ENCODE measurements around the gene CKB. TPM values are rescaled to one million over a fixed set of nuclear protein-coding genes. Genes with fewer than 3 reads are reported as not detected.

The CKB gene
- total RNA-seq, 1 donor from 2014 or later: 64.7 TPM

DNA sequence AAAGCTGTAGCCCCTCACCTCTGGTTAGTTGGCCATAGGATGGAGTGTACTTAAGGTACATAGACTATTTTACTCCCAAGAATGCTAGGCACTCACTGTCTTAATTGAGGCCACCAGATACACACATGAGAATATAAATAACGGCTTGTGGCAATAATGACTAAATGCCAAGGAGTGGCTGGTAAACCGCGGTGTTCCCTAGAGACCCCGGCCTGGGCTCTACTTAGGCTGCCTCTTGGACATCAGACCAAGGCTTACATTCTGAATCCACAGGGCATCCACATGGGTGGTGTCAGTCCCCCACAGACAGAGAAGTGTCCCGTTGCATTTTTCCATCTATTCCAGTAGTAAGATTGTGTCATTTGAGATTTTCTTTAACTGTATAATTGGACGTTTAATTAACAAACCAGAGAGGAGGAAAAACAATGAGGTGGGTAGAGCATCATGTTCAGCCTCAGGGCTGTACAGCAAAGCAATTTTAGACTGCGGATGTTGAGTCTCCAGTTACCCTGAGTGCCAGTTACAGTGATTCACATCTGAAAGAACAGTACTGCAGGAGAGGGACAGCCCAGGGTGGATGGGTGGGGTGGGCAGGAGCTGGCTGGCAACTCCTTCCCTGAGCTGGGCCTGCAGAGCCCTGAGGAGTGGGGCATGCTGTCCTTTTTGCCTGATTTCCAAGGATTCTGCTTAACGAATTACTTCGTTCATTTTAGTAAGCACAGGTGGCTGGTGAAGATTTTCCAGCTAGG lies 20.5 kb downstream of the CKB start:
- H3K9me3 ChIP-seq (ENCODE audit: control insufficient read depth in 3 of 3, low read length in 3 of 3): no peaks in the 10 kb centered on the region
- H3K4me3 ChIP-seq (ENCODE audit: low read length in 3 of 3): no peak overlapping the region
- peaks cover 40 to 51% (median 47%) of the 10 kb centered on the region in 3 donors for H3K36me3 ChIP-seq (ENCODE audit: control insufficient read depth in 3 of 3, insufficient read depth in 3 of 3, low read length in 3 of 3)
- no peak overlapping the region for H3K9ac ChIP-seq (ENCODE audit: low read depth in 1 of 3, low read length in 3 of 3)
- H3K27me3 ChIP-seq (ENCODE audit: control insufficient read depth in 3 of 3, insufficient read depth in 3 of 3, low read length in 3 of 3): no peaks in the 10 kb centered on the region
- no peak overlapping the region for H3K27ac ChIP-seq (ENCODE audit: low read depth, low read length)
- peaks cover 3 to 20% (median 19%) of the 10 kb centered on the region in 3 donors for H3K4me1 ChIP-seq (ENCODE audit: control insufficient read depth in 3 of 3, insufficient read depth in 3 of 3, low read length in 3 of 3)

DNA sequence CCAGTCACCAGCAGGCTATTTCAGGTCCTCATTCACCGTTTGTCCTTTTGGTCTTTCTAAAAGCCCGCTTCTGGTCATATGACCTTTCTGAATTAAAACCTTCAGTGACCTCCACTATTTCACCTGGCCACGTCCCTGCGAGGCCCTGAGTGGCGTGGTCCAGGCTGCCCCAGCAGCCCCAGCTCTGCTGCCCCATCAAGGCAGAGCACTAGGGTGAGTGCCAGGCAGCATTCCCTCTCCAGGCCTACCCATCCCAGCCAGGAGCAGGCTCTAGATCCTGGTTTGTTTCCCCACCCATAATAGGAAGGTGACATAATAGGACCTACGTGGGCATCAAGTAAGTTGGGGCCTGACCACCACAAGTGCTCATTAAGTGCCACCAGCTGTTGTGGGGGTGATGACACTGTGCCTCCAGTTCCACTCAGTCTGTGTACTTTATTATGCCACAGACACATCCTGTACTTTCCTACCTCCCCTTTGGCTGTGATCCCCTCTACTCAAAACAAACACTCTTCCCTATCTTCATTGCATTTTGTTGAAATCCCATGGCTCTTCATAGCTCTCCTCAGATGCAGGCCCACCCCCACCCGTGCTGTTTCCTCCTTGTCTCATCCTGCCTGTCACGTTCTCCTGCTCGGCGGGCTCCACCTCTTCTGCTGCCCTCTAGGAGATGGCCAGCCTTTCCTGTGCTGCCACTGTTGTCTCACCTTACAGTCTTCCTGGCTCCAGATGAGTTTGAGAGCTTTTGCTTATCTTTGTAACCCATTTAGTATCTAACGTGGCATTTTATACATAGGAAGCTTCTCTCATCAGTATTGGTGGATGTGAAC lies 21.4 kb downstream of the CKB start:
- Histone ChIP-seq H3K9ac (ENCODE audit: low read depth in 1 of 3, low read length in 3 of 3) (peak overlapping the region in 2 of 3 donors; percentile 46 to 47), H3K9me3 (ENCODE audit: control insufficient read depth in 3 of 3, low read length in 3 of 3) (no peaks in the 10 kb centered on the region), H3K27ac (ENCODE audit: low read depth, low read length) (peak overlapping the region; percentile 54), H3K4me1 (ENCODE audit: control insufficient read depth in 3 of 3, insufficient read depth in 3 of 3, low read length in 3 of 3) (peaks cover 3 to 20% (median 19%) of the 10 kb centered on the region in 3 donors), H3K27me3 (ENCODE audit: control insufficient read depth in 3 of 3, insufficient read depth in 3 of 3, low read length in 3 of 3) (no peaks in the 10 kb centered on the region), H3K36me3 (ENCODE audit: control insufficient read depth in 3 of 3, insufficient read depth in 3 of 3, low read length in 3 of 3) (peaks cover 40 to 50% (median 47%) of the 10 kb centered on the region in 3 donors), H3K4me3 (ENCODE audit: low read length in 3 of 3) (no peak overlapping the region)

DNA sequence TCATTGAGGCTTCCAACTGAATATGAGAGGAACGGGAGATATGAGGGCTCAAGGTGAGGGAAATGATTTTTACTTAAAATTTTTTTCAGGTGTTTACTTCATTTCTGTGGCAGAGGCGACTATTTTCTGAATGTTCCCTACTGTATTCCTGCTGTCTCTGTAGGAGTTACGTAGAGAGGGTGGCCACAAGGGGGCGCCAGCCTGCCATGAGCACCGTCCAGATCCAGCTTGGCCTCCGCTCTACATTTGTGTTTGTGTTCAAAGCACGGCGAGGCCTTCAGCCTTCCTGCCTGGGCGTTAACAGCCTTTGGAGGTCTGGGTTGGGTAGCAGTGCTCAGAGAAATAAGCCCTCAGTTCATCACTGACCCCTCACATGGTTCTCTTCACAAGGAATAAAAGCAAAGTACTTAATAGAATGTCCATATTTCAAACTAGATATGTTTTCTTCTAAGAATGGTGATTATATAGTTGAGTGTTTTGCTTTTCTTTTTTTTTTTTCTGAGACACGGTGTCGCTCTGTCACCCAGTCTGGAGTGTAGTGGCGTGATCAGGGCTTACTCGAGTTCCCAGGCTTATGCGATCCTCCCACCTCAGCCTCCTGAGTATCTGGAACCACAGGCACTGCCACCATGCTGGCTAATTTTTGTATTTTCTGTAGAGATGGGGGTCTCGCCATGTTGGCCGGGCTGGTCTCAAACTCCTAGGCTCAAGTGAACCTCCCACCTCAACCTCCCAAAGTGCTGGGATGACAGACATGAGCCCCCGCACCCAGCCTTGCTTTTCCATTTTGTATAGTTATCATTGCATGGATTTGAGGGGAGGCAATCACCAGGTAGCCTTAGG lies 22.3 kb downstream of the CKB start:
- Histone ChIP-seq H3K4me3 (ENCODE audit: low read length in 3 of 3) (no peak overlapping the region), H3K9me3 (ENCODE audit: control insufficient read depth in 3 of 3, low read length in 3 of 3) (no peaks in the 10 kb centered on the region), H3K27me3 (ENCODE audit: control insufficient read depth in 3 of 3, insufficient read depth in 3 of 3, low read length in 3 of 3) (no peaks in the 10 kb centered on the region), H3K27ac (ENCODE audit: low read depth, low read length) (peak overlapping the region; percentile 54), H3K9ac (ENCODE audit: low read depth in 1 of 3, low read length in 3 of 3) (peak overlapping the region; percentile 40 to 47 (median 46)), H3K36me3 (ENCODE audit: control insufficient read depth in 3 of 3, insufficient read depth in 3 of 3, low read length in 3 of 3) (peaks cover 40 to 50% (median 48%) of the 10 kb centered on the region in 3 donors), H3K4me1 (ENCODE audit: control insufficient read depth in 3 of 3, insufficient read depth in 3 of 3, low read length in 3 of 3) (peaks cover 7 to 29% (median 26%) of the 10 kb centered on the region in 3 donors)

DNA sequence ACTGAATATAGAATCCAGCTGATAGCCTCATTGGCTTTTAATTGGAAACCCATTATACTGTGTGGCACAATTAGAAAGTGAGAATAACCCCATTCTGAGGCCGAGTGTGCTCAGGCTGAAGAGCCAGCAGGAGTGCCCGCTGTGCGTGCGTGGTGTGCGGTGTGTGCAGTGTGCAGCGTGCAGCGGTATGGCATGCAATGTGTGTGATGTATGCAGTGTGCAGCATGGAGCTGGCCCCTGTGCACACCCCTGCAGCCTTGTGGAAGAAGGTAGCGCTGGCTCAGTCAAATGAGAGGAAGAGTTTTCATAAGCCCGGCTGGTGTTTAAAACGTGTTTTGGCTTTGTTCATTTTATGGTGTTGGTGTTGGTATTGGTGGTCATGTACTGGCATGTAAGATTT lies 22.9 kb downstream of the CKB start:
- Histone ChIP-seq H3K4me3 (ENCODE audit: low read length in 3 of 3) (no peak overlapping the region), H3K27me3 (ENCODE audit: control insufficient read depth in 3 of 3, insufficient read depth in 3 of 3, low read length in 3 of 3) (no peaks in the 10 kb centered on the region), H3K27ac (ENCODE audit: low read depth, low read length) (no peak overlapping the region), H3K9ac (ENCODE audit: low read depth in 1 of 3, low read length in 3 of 3) (no peak overlapping the region), H3K36me3 (ENCODE audit: control insufficient read depth in 3 of 3, insufficient read depth in 3 of 3, low read length in 3 of 3) (peaks cover 36 to 48% (median 47%) of the 10 kb centered on the region in 3 donors), H3K9me3 (ENCODE audit: control insufficient read depth in 3 of 3, low read length in 3 of 3) (no peaks in the 10 kb centered on the region), H3K4me1 (ENCODE audit: control insufficient read depth in 3 of 3, insufficient read depth in 3 of 3, low read length in 3 of 3) (peaks cover 7 to 33% (median 29%) of the 10 kb centered on the region in 3 donors)

DNA sequence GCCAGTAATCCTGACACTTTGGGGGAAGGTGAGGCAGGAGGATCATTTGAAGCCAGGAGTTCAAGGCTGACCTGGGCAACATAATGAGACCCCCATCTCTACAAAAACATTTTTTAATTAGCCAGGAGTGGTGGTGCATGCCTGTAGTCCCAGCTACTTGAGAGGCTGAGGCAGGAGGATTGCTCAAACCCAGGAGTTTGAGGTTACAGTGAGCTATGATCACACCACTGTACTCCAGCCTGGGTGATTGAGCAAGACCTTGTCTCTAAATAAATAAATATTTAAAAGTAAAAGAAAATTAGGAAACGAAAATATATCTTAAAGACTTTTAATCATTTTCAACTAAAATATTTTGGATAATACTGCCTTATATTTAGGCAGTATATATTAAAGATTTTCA lies 25.9 kb downstream of the CKB start:
- H3K27ac ChIP-seq (ENCODE audit: low read depth, low read length): no peak overlapping the region
- no peaks in the 10 kb centered on the region for H3K27me3 ChIP-seq (ENCODE audit: control insufficient read depth in 3 of 3, insufficient read depth in 3 of 3, low read length in 3 of 3)
- H3K4me1 ChIP-seq (ENCODE audit: control insufficient read depth in 3 of 3, insufficient read depth in 3 of 3, low read length in 3 of 3): peaks cover 7 to 33% (median 29%) of the 10 kb centered on the region in 3 donors
- H3K9ac ChIP-seq (ENCODE audit: low read depth in 1 of 3, low read length in 3 of 3): no peak overlapping the region
- H3K36me3 ChIP-seq (ENCODE audit: control insufficient read depth in 3 of 3, insufficient read depth in 3 of 3, low read length in 3 of 3): peaks cover 24 to 33% (median 25%) of the 10 kb centered on the region in 3 donors
- no peaks in the 10 kb centered on the region for H3K9me3 ChIP-seq (ENCODE audit: control insufficient read depth in 3 of 3, low read length in 3 of 3)
- H3K4me3 ChIP-seq (ENCODE audit: low read length in 3 of 3): no peak overlapping the region

DNA sequence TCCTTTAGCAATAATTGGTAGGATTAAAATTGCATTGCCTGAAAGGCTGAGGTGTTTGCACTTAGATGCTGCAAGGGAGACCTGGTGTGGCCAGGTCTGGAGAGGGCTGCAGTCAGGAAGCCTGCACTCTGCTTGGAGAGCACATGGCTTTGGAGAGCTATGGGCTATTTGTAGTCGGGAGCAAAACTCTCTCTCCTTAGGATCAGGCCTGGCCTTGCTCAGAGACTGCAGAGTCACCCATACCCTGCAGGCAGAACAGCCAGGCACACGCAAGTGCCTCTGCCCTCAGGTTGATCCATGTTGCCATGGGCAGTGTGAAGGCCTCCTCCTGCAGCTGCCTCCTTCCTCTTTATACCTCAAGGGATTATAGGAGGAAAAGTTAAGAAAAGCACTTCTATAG lies 26.8 kb downstream of the CKB start:
- Histone ChIP-seq H3K4me3 (ENCODE audit: low read length in 3 of 3) (no peak overlapping the region), H3K27ac (ENCODE audit: low read depth, low read length) (no peak overlapping the region), H3K9ac (ENCODE audit: low read depth in 1 of 3, low read length in 3 of 3) (peak overlapping the region in 1 of 3 donors; percentile 28), H3K36me3 (ENCODE audit: control insufficient read depth in 3 of 3, insufficient read depth in 3 of 3, low read length in 3 of 3) (peaks cover 19 to 29% (median 21%) of the 10 kb centered on the region in 3 donors), H3K27me3 (ENCODE audit: control insufficient read depth in 3 of 3, insufficient read depth in 3 of 3, low read length in 3 of 3) (no peaks in the 10 kb centered on the region), H3K4me1 (ENCODE audit: control insufficient read depth in 3 of 3, insufficient read depth in 3 of 3, low read length in 3 of 3) (peaks cover 11 to 27% (median 22%) of the 10 kb centered on the region in 3 donors), H3K9me3 (ENCODE audit: control insufficient read depth in 3 of 3, low read length in 3 of 3) (no peaks in the 10 kb centered on the region)

DNA sequence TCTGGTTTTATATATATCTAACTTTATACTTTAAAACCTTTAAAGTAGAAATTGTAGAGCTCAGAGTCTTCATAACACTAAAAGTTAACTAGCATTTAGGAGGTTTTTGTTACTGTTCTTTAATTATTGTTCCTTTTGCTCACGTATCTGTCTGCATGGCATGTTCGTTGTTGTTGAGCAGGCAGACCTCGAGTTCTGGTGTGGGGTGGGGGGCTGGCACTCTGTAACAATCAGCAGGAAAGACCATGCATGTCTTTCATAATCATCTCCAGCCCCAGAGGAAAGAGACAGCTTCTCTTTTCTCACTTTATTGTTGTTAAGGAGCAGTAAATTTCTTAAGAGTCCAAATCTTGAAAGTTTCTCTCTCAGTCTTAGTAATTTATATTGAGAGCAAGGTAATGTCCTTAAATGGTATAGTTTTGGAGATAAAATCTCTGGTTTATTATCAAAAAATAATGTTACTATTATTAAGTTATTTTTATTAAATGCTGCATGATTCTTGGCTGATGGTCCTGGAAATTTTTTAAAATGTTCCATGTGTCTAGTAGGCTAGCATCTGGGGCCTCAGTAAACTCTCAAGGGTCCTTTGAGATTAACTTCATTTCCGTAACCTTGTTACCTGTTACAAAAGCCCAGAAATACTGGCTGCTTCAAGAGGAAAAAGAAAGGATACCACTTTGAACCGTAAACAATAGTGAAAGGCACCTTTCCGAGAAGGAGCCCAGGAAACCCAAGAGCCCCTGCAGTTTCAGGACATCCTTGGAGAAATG lies 30.3 kb downstream of the CKB start:
- peaks cover 25 to 43% (median 35%) of the 10 kb centered on the region in 3 donors for H3K4me1 ChIP-seq (ENCODE audit: control insufficient read depth in 3 of 3, insufficient read depth in 3 of 3, low read length in 3 of 3)
- H3K27ac ChIP-seq (ENCODE audit: low read depth, low read length): no peak overlapping the region
- H3K27me3 ChIP-seq (ENCODE audit: control insufficient read depth in 3 of 3, insufficient read depth in 3 of 3, low read length in 3 of 3): no peaks in the 10 kb centered on the region
- H3K9ac ChIP-seq (ENCODE audit: low read depth in 1 of 3, low read length in 3 of 3): no peak overlapping the region
- no peaks in the 10 kb centered on the region for H3K9me3 ChIP-seq (ENCODE audit: control insufficient read depth in 3 of 3, low read length in 3 of 3)
- no peak overlapping the region for H3K4me3 ChIP-seq (ENCODE audit: low read length in 3 of 3)
- peaks cover 16 to 26% (median 20%) of the 10 kb centered on the region in 3 donors for H3K36me3 ChIP-seq (ENCODE audit: control insufficient read depth in 3 of 3, insufficient read depth in 3 of 3, low read length in 3 of 3)

DNA sequence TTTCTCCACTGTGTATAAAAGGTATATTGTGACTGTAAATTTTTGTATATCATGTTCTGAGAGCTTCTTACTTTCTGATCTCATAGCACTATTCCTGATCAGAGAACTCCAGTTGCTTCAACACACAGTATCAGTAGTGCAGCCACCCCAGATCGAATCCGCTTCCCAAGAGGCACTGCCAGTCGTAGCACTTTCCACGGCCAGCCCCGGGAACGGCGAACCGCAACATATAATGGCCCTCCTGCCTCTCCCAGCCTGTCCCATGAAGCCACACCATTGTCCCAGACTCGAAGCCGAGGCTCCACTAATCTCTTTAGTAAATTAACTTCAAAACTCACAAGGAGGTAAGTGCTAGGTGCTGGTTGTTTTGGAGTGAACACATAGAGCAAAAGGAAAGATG lies 30.9 kb downstream of the CKB start:
- H3K9me3 ChIP-seq (ENCODE audit: control insufficient read depth in 3 of 3, low read length in 3 of 3): no peaks in the 10 kb centered on the region
- H3K36me3 ChIP-seq (ENCODE audit: control insufficient read depth in 3 of 3, insufficient read depth in 3 of 3, low read length in 3 of 3): peaks cover 16 to 24% (median 20%) of the 10 kb centered on the region in 3 donors
- no peak overlapping the region for H3K4me3 ChIP-seq (ENCODE audit: low read length in 3 of 3)
- H3K4me1 ChIP-seq (ENCODE audit: control insufficient read depth in 3 of 3, insufficient read depth in 3 of 3, low read length in 3 of 3): peaks cover 25 to 44% (median 37%) of the 10 kb centered on the region in 3 donors
- peak overlapping the region in 1 of 3 donors; percentile 17 for H3K9ac ChIP-seq (ENCODE audit: low read depth in 1 of 3, low read length in 3 of 3)
- H3K27ac ChIP-seq (ENCODE audit: low read depth, low read length): peak overlapping the region; percentile 27
- no peaks in the 10 kb centered on the region for H3K27me3 ChIP-seq (ENCODE audit: control insufficient read depth in 3 of 3, insufficient read depth in 3 of 3, low read length in 3 of 3)

DNA sequence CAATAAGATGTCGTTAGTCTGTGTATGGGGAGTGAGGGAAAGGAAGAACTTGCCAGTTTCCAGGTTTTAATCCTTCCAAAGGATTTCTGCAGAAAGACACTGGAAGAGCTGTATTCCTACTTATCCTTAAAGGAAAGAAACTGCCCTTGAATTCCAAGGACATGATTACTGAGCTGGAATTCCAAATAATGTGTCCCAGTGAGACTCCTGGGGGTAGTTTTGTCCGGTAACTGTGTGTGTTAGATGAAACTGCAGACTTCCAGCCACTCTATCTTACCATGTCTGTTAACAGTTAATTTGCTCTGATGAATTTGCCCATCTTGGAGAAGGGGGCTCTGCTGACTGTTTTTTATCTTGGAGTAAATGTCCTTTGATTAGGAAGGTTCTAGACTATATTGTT lies 33.0 kb downstream of the CKB start:
- no peak overlapping the region for H3K4me3 ChIP-seq (ENCODE audit: low read length in 3 of 3)
- no peaks in the 10 kb centered on the region for H3K9me3 ChIP-seq (ENCODE audit: control insufficient read depth in 3 of 3, low read length in 3 of 3)
- peak overlapping the region in 1 of 3 donors; percentile 18 for H3K9ac ChIP-seq (ENCODE audit: low read depth in 1 of 3, low read length in 3 of 3)
- peaks cover 9 to 15% (median 15%) of the 10 kb centered on the region in 3 donors for H3K36me3 ChIP-seq (ENCODE audit: control insufficient read depth in 3 of 3, insufficient read depth in 3 of 3, low read length in 3 of 3)
- H3K4me1 ChIP-seq (ENCODE audit: control insufficient read depth in 3 of 3, insufficient read depth in 3 of 3, low read length in 3 of 3): peaks cover 21 to 31% (median 26%) of the 10 kb centered on the region in 3 donors
- H3K27ac ChIP-seq (ENCODE audit: low read depth, low read length): peak overlapping the region; percentile 86
- no peaks in the 10 kb centered on the region for H3K27me3 ChIP-seq (ENCODE audit: control insufficient read depth in 3 of 3, insufficient read depth in 3 of 3, low read length in 3 of 3)
